Endometrial microvascular endothelial cells (primary cell): Measurements from ENCODE around the gene ANKRD12. TPM values are rescaled to one million over a fixed set of nuclear protein-coding genes. Genes with fewer than 3 reads are reported as not detected.
"Not testable (repeated sequence)": the region's sequence is repeated elsewhere in the genome, so short reads cannot be mapped to it uniquely, and the experiment has no call there.

ENCODE experiments used
- in situ Hi-C: cut with HindIII; loops from 2 replicates; pipeline ENCODE4 v1.10.0; 2017; ENCODE audit warnings: low sequenced_read_pairs, low pct_unique_long_range_greater_than_20kb; ENCODE audit errors: inconsistent ontology term
- total RNA-seq: library from RNA; depleted of rRNA; stranded (reverse); fragments of >200 nt; gene quantifications from one replicate; pipeline ENCODE4 v1.2.3, GENCODE V29; 2015; ENCODE audit errors: inconsistent ontology term

Gene ANKRD12
- total RNA-seq, 1 donor from 2014 or later, result 4.8 TPM

DNA sequence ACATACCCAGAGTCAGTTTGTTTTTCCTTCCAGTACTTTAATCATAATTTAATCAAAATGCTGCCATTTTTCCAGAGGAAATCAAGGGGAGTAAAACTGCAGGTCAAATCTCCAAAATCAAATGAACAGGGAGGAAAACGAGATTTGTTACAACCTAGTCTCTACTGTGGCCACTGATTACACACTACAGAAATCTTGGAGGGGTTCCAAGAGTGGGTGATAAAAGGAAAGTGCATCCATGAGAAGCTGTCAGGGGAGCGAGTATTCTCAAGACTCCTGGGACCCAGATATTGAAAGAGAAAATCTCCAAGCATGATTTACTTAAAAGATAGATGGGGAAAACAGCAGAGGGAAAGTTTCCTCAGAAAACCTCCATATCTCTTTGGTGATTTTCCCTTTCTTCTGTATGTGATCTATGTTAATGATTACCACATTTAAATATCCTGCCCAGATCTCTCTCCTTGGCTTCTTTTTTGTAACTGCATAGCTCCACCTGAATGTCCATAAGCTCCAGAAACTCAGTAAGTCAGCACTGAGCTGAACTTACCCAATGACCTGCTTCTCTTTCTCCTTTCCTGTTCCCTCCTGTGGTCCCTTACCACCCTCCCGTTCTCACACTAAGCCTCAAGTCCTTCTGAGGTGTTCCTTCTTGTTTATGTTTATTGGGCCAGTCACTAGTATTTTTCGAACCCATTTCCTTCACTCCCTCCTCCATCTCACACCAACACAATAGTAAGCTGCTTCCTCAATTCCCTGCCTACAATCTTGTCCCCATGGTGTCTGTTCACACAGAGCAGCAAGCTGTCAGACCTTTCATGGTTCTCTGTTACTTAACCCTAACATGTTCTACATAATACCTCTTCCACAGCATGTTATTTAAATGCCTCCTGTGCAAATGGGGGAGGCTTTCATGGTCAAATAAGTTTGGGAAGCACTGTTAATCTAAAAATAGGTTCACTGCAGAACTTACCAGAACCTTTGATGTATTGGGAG is 124.1 kb downstream of the ANKRD12 start:
- in situ Hi-C loops, result no loop called here

- in situ Hi-C loops, result no loop called here
Observed at GRCh38 chr18:9263264-9263663, 126.7 kb downstream of the ANKRD12 start.

DNA sequence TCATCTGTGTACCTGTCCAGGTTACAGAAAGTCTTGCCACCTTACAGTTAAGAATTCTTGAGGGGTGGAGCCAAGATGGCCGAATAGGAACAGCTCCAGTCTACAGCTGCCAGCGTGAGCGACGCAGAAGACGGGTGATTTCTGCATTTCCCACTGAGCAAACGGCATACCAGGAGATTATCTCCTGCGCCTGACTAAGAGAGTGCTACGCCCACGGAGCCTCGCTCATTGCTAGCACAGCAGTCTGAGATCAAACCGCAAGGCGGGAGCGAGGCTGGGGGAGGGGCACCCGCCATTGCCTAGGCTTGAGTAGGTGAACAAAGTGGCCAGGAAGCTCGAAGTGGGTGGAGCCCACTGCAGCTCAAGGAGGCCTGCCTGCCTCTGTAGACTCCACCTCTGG is 128.2 kb downstream of the ANKRD12 start:
- in situ Hi-C loops, result not testable (repeated sequence)

- in situ Hi-C loops, result no loop called here
Observed at GRCh38 chr18:9273221-9273620, 136.6 kb downstream of the ANKRD12 start.

- in situ Hi-C loops, result no loop called here
Observed at GRCh38 chr18:9275890-9276289, 139.3 kb downstream of the ANKRD12 start.

DNA sequence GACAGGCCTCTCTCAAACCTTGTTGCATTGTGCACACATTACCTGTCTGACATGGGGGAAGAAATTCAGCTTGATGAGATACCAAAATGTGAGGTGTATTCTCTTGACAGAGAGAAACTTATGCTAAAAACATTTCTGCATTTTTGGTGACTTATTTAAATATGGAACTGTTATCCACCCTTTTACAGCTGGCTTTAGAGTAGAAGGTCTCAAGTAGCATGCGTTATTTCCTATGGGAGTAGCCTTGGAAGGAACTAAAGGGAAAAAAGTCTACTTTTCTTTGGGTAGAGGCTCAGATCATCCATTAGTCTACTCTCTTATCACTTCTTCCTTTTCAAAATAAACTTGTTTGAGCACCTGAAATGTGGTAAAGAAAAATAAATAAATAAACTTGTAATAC is 141.4 kb downstream of the ANKRD12 start:
- in situ Hi-C loops, result no loop called here

GRCh38 chr18:9280849-9281248 is 144.3 kb downstream of the ANKRD12 start:
- in situ Hi-C loops, result no loop called here

GRCh38 chr18:9281780-9282179 is 145.2 kb downstream of the ANKRD12 start:
- in situ Hi-C loops, result no loop called here

DNA sequence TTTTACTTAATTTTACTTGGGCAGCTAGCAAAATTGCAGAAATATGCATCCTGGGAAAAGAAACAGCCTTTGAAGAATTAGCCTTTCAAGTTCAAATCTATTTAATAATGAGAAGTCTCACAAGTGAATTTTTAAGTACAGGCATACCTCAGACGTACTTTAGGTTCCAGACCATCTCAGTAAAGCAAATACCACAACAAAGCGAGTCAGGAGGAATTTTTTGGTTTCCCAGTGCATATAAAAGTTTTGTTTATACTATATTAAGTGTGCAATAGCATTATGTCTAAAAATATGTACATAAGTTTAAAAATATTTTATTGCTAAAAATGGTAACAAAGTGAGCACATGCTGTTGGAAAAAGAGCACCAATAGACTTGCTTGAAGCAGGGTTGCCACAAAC is 147.2 kb downstream of the ANKRD12 start:
- in situ Hi-C loops, result no loop called here

GRCh38 chr18:9285604-9286003 is 149.0 kb downstream of the ANKRD12 start:
- in situ Hi-C loops, result no loop called here

DNA sequence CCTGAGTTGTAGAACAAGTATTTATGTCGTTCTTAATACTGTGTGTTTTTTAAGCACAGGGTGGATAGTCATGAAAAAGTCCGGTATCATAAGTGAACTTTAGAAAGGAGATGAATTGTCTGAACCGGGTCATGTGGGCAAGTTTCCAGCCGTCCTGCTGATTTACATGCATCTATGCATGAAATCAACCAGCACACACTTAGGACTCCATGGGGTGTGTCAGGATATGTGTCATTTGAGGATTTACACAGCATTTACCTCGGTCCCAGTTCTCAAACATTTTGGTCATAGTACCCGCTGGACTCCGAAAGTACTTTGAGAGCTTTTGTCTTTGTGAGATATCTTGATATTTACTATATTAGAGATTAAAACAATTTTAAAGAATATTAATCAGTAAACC is 150.5 kb downstream of the ANKRD12 start:
- in situ Hi-C loops, result no loop called here

DNA sequence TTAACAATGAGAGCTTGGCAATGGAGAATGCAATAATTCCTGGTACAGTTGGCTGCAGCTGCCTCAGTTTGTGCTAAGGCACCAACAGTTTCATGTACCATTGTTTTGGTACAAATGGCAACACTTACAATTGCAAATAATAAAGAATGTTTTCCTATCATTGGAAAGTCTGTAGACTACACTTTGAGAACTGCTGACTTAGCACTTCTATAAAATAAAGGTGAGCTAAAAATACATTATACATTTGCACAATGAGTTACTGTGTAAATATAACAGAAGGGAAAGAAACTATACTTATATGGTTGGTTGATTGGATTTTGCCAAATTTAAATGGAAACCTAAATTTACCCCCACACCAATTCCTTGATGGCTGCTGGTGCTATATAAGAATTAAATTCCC is 153.1 kb downstream of the ANKRD12 start:
- in situ Hi-C loops, result no loop called here

- in situ Hi-C loops, result no loop called here
Observed at GRCh38 chr18:9290156-9290555, 153.6 kb downstream of the ANKRD12 start.

GRCh38 chr18:9292047-9292446 is 155.5 kb downstream of the ANKRD12 start:
- in situ Hi-C loops, result no loop called here

GRCh38 chr18:9293948-9294347 is 157.4 kb downstream of the ANKRD12 start:
- in situ Hi-C loops, result no loop called here

DNA sequence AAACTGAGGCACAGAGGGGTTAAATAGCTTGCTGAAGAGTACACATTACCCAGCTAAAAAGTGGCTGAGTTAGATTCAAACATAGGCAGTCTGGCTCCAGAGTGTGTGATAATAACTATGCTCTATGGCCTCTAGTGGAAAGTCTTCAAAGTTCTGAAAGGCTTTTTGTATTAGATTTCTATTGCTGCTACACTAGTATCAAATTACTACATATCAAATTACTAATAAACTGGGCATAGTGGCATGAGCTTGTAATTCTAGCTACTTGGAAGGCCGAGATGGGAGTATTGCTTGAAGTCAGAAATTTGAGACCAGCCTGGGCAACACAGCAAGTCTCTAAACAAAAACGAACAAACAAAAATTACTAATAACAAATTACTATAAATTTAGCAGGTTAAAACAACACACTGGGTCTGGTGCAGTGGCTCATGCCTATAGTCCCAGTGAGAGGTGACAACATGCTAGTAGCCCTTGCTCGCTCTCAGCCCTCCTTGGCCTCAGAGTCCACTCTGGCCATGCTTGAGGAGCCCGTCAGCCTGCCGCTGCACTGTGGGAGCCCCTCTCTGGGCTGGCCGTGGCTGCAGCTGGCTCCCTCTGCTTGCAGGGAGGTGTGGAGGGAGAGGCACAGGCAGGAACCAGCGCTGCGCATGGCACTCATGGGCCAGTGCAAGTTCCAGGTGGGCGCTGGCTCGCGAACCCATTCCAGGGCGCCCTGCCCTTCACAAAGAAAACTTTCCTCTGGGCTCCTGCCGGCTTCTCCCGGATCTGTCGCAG is 159.8 kb downstream of the ANKRD12 start:
- in situ Hi-C loops, result no loop called here

- in situ Hi-C loops, result no loop called here
Observed at GRCh38 chr18:9297007-9297393, 160.4 kb downstream of the ANKRD12 start.

- in situ Hi-C loops, result no loop called here
Observed at GRCh38 chr18:9304388-9305070, 167.9 kb downstream of the ANKRD12 start.

DNA sequence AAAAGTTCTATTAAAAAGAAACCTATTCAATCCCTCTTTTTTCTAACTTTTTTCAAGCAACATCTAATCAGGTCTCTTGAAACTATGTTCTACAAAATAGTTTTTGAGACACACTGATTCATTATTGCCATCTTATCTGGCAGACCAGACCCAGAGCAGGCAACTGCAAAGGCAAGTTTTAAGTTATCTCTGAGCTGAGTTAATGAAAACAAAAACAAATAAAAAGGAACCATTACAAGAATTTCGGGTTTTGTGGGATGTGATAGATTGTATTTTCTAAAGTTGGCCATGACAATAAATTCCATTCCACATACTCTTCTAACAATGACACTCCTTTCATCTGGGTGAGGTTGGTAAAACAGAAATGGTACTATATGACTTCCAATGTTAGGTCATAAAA is 182.8 kb downstream of the ANKRD12 start:
- in situ Hi-C loops, result no loop called here
